Measurements from ENCODE around the gene EIF2A.
A peak's percentile ranks its signal among the peaks of the same experiment; 100 is the strongest.
"Not testable (repeated sequence)": the region's sequence is repeated elsewhere in the genome, so short reads cannot be mapped to it uniquely, and the experiment has no call there.

Gene EIF2A

GRCh38 chr3:150546226-150547044 is at the start of gene EIF2A, which contains the start of gene SERP1:
Gene EIF2A (plus strand): TSS chr3:150546787. CDS start chr3:150546803, 16 bp downstream.
Gene SERP1 (minus strand): TSS chr3:150546496. CDS start chr3:150546135, 361 bp downstream.
- DNase-seq, result peak; percentile 99

- DNase-seq, result no peak
Observed at GRCh38 chr3:150497956-150498355, 48.6 kb upstream of the EIF2A start.

DNA sequence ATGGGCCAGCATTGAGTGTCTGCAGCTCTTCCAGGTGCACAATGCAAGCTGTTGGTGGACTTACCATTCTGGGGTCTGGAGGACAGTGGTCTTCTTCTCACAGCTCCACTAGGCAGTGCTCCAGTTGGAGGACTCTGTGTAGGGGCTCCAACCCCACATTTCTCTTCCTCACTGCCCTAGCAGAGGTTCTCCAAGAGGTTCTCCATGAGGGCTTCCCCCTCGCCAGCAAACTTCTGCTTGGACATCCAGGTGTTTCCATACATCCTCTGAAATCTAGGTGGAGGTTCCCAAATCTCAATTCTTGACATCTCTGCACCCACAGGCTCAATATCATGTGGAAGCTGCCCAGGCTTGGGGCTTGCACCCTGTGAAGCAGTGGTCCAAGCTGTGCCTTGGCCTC is 45.6 kb upstream of the EIF2A start:
- not testable (repeated sequence) for DNase-seq

DNA sequence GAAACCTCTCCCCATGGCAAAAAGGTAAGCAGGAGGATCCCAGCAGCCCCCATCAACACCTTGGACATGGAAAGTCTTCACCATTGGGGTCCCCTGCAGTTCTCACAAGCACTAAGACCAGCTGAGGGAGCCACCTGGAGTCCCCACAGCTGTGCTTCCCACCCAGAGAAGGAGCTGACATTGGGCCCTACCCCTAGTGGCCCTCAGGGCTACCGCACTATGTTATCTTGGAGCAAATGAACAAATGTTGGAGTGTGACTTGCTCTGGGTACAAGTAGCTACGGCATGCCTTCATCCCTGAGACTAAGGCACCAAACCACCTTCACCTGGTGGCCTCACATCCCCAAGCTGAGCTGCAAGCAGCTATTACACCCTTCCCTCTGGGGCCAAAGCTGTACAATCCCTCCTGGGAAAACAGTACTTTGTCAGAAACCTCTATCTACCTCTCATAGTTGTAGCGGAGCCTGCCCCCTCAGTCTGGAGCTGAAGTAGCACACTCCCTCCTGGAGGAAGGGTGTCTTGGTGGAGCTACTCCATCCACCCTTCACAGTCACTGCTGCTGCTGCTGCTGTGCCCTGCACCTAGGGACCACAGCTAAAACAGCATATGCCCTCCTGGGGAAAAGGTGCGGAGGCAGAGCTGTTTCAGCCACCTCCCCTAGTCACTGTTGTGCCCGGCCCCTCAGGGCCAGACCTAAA is 43.0 kb upstream of the EIF2A start:
- no peak for DNase-seq

DNA sequence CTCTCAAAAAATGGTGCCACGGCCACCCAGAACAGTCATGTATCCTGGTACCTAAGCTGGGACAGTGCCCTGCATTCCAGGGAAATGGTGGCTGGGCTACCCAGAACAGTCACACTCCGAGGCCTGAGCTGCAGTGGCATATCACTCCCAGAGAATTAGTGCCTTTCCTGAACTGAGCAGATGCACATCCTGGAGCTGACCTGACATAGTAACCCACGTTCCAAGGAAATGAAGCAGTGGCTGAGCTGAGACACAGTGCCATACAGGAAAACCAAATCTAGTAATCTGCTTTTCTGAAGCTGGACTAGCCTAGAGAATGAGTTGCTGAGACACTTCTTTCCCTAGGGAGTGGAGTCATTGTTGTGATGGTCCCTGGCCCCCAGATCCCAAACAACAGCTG is 42.1 kb upstream of the EIF2A start:
- no peak for DNase-seq

DNA sequence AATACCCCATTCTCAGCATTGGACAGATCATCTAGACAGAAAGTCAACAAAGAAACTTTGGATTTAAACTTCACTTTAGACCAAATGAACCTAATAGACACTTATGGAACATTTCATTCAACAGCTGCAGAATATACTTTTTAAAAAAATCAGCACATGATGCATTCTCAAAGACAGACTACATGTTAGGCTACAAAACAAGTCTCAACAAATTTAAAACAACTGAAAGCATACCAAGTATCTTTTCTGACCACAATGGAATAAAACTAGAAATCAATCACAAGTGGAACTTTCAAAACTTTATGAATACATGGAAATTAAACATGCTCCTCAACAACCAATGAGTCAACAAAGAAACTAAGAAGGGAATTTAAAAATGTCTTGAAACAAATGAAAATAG is 38.2 kb upstream of the EIF2A start:
- DNase-seq, result no peak

DNA sequence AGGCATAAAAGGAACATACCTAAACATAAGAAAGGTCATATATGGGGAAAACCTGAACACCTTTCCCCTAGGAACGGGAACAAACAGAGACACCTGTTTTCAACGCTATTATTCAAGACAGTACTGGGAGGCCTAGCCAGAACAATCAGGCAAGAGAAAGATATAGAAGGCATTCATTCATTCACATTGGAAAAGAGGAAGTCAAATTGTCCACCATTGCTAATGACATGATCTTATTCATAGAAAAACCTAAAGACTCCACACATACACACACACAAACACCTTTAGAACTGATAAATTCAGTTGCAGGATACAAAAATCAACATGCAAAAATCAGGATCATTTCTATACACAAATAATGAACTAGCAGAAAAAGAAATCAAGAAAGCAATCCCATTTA is 36.8 kb upstream of the EIF2A start:
- DNase-seq, result no peak

DNA sequence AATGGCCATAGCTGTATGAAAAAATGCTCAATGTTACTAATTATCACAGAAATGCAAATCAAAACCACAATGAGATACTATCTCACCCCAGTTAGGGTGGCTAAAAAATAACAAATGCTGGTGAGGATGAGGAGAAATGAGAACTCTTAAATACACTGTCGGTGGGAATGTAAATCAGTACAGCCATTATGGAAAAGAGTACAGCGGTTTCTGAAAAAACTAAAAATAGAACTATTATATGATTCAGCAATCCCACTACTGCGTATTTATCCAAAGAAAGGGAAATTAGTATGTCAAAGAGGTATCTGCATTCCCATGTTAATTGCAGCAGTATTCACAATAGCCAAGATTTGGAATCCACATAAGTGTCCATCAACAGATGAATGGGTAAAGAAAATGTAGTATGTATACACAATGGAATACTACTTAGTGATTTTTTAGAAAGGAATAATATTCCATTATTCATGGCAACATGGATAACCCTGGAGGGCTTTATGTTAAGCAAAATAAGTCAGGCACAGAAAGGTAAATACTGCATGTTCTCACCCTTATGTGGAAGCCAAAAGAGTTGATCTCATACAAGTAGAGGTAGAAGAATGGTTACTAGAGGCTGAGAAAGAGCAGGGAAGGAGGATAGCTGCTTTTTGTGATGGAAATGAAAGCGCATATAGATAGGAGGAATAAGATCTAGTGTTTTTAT is 35.3 kb upstream of the EIF2A start:
- no peak for DNase-seq

DNA sequence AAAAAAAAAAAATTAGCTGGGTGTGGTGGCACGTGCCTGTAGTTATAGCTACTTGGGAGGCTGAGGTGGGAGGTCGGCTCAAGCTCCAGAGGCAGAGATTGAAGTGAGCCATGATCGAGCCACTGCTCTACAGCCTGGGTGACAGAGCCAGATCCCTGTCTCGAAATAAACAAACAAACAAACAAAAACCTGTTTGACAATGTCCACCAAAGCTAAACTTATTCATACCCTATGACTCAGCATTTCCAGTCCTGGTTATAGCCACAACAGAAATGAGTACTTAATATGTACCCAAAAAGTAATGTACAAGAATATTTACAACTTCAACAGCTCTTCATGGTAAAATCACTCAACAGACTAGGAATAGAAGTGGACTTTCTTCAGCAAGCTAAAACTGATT is 31.4 kb upstream of the EIF2A start:
- DNase-seq, result no peak

DNA sequence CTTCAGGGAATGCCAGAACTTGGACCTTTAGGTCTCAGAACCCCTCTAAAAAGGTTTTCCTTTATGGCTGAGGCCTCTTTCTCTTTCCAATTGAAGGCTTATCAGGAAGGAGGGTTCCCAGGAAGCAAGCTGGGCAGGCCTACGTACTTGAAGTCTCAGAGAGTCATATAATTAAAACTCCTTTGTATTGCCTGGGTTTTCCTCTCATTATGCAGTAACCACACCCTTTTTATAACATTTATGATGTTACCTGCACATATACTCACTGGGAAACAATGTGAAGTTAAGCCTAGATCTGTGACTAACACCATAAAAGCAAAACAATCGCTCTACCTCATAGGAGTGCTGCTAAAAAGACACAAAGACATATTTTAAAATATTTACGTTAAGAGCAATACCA is 27.6 kb upstream of the EIF2A start:
- DNase-seq, result no peak

DNA sequence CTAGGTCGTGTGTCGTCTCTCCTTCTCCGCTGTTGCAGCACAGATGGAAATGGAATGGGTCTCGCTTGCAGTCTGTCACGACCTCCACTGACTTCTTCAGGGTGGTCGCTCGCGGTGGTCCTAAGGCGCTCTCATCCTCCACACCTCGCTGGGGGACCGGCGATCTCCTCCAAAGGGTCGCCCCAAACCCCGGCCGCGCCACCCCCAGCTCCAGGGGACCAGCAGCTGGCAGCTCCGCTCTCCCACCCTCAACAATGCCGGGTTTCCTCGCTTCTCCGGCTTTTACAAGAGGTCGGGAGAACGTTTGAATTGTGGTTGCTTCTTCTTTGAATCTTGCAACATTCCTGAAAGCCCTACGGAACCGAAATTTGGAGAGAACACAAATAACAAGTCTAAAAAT is 26.2 kb upstream of the EIF2A start:
- DNase-seq, result no peak

DNA sequence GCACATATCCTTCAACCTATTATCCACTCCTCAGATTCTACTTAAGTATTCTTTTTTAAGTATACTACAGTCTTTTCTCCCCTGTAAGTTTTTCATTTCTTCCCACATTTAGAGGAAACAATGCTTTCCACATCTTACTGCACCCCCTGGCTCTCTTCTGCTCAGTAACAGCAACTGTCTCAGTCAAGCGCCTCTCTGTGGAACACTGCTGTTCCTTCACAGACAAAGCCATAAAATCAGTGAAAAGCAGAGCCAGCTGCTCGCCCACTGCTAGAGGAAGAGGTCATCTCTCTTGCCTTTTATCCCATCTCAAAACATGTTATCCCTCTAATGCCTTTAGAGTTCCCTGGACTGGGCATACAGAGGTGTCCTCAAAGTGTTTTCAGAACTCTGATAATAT is 25.1 kb upstream of the EIF2A start:
- no peak for DNase-seq

DNA sequence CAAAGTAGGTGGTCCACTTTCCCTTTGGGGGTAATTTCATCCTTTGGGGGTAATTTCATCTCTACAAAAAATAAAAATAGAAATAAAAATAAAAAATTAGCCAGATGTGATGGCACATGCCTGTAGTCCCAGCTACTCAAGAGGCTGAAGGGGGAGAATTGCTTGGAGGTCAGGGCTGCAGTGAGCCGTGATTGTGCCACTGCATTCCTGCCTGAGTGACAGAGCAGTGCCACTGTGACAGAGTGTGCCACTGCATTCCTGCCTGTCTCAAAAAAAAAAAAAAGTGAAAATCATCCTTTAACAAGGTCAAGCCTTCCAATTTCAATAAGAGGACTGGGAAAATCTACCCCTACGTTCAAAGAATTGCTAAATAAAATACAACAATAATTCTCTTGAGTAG is 23.0 kb upstream of the EIF2A start:
- no peak for DNase-seq

DNA sequence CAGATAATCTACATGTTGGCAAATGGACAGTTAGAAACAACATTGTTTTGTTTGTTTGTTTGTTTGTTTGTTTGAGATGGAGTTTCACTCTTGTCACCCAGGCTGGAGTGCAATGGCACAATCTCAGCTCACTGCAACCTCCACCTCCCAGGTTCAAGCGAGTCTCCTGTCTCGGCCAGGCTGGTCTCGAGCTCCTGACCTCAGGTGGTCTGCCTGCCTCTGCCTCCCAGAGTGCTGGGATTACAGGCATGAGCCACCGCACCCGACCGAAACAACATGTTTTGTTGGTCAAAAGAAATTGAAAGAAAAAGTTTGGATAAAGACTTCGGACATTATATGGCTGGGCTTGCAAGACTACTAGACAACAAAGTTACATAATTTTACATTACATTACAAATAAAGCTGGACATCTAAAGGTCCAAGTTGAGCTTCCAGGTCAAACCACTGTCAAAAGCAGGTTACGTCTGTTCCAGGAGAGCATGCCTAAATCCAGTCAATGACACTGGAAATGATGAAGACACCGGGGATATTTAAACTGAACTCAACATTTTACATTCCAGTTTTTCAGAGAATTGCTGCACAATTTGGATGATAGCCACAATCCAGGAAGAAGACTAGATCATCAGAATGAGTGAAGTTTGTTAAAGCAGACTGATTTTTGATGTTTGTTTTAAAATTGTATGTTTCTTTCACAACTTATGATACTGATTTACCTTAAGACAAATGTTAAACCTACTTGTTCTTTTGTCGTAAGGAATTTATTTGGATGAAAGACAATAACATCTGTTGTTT is 18.9 kb upstream of the EIF2A start:
- DNase-seq, result no peak

DNA sequence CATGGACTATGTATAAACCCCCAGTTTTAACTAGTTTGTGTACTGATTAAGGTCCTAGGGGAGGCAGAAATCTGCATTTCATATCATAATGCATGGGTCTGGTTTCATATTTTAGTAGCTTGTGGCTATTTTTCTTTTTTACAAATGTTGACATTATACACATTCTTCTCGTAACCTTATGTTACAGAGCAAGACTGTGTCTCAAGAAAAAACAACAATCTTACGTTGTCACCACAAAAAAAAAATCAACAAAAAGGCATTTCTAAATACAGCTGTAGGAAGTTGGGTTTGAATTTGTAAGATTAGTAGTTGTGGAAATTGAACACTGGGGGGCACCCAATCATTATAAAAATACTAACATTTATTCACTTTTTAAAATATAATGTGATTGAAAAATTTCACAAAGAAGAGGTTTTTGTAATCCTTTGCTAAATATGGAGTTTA is 18.2 kb upstream of the EIF2A start:
- peak; percentile 38 for DNase-seq

DNA sequence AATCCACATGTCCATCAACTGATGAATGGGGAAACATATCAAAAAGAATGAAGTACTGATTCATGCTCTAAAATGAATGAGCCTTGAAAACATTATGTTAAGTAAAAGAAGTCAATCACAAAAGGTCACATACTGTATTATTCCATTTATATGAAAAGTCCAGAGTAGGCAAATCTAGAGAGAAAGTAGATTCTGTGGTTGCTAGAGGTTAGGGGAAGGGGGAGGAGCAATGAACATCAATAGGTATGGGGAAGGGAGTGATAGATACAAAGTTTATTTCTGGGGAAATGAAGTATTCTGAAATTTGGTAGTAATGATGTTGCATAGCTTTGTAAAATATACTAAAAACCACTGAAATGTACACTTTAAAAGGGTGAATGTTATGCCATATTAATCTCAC is 14.8 kb upstream of the EIF2A start:
- no peak for DNase-seq

GRCh38 chr3:150535204-150535603 is 11.4 kb upstream of the EIF2A start:
- no peak for DNase-seq

GRCh38 chr3:150538324-150539208 is 8.0 kb upstream of the EIF2A start:
- no peak for DNase-seq

GRCh38 chr3:150540297-150540696 is 6.3 kb upstream of the EIF2A start:
- no peak for DNase-seq

DNA sequence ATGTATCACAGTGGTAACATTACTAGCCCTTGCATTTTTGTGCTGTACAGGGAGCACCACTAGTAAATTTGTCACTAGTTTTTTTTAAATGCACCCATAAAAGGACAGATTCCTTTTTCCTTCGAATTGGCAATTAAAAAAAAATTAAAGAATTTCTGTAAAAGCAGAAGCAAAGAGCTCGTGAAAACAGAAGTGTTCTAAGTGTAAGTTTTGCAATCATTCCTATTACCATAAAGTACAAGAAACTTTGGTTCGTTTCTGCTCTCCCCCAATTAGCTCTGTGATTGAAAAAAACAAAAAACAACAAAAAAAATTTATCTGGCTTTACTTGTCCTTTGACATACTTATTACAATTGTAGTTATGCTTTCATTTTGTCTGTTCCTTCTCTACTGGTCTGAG is 5.6 kb upstream of the EIF2A start:
- no peak for DNase-seq

DNA sequence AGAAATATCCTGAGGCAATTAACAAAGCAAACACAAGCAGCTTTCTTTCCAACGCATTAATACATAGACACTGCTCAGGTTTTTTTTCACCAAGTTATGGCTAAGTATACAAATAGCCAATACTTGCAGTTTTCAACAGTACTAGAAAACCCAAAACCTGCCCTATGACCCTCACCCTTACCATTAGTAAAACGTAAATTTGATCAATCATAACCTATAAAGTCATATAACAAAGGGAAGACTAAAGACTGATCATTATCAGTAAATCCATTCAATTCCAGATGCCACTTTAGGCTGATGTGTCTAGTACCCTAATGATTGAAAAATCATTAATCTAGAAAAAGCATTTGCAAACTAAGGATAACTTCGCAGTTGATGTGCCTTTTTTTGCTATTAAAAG is 3.5 kb upstream of the EIF2A start:
- no peak for DNase-seq

DNA sequence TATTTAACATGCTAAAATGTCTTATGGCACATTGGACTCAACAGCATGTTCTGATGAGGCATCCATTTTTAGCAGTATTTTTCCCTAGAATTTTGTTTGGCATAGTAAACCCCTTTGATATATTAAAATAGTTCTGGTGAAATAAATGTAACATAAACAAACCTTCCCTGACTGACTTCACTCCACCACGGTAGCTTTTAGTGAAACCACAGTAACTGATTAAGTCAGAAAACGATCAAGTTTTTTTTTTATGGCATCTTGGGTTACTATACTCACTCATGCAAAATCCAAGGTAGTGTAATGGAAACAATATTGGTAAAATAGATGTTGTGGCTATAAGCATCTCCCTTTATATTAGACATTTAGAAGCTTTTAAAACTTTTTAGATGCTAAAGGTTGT is 3.1 kb upstream of the EIF2A start:
- no peak for DNase-seq

All from CD4-positive, alpha-beta T cell treated with Interleukin-10 for 1 hour (primary cell).